Liver (tissue), 9 donors: Measurements from ENCODE around the gene PLA2R1. TPM values are rescaled to one million over a fixed set of nuclear protein-coding genes. Genes with fewer than 3 reads are reported as not detected.

Experiments
- DNase-seq: peaks from one replicate; pipeline ENCODE4 v3.0.0-alpha.2; 2017; ENCODE audit warnings: low spot score
- H3K27ac ChIP-seq, 2 donors: one replicate each; pipeline ENCODE4 v1.7.0; 2013; ENCODE audit warnings: inconsistent platforms in 2 of 2, low read length in 2 of 2, control low read depth in 1 of 2, low read depth in 1 of 2, mild to moderate bottlenecking in 1 of 2
- H3K27me3 ChIP-seq, 4 donors: one replicate each; pipeline versions ENCODE4 v1.6.1 to v1.7.0; 2013; ENCODE audit warnings: low read length in 3 of 4, inconsistent platforms in 1 of 4, mild to moderate bottlenecking in 1 of 4, moderate library complexity in 1 of 4; ENCODE audit not compliant: control insufficient read depth in 4 of 4, insufficient read depth in 4 of 4
- H3K36me3 ChIP-seq, 4 donors: one replicate each; pipeline versions ENCODE4 v1.6.1 to v1.7.0; 2013; ENCODE audit warnings: low read length in 3 of 4, mild to moderate bottlenecking in 3 of 4, low read depth in 1 of 4, moderate library complexity in 1 of 4; ENCODE audit not compliant: control insufficient read depth in 4 of 4, insufficient read depth in 3 of 4
- H3K4me1 ChIP-seq, 4 donors: one replicate each; pipeline versions ENCODE4 v1.6.1 to v1.7.0; 2013; ENCODE audit warnings: low read length in 3 of 4, mild to moderate bottlenecking in 3 of 4, moderate library complexity in 1 of 4; ENCODE audit not compliant: control insufficient read depth in 4 of 4, insufficient read depth in 4 of 4
- H3K4me3 ChIP-seq, 3 donors: one replicate each; pipeline versions ENCODE4 v1.6.1 to v1.7.0; 2013; ENCODE audit warnings: low read length in 3 of 3, control low read depth in 1 of 3, low read depth in 1 of 3, mild to moderate bottlenecking in 1 of 3
- H3K9ac ChIP-seq, 2 donors: one replicate each; pipeline ENCODE4 v1.7.0; 2013; ENCODE audit warnings: low read length in 2 of 2, mild to moderate bottlenecking in 2 of 2, moderate library complexity in 2 of 2, control low read depth in 1 of 2, low read depth in 1 of 2
- H3K9me3 ChIP-seq, 4 donors: one replicate each; pipeline versions ENCODE4 v1.6.1 to v1.7.0; 2013; ENCODE audit warnings: low read length in 3 of 4; ENCODE audit not compliant: control insufficient read depth in 4 of 4
- ATF3 ChIP-seq: IDR thresholded peaks from 2 replicates; pipeline ENCODE4 v1.6.1; 2016; ENCODE audit warnings: antibody characterized with exemption
- CTCF ChIP-seq: fragments of 150-350 bp; IDR thresholded peaks from 2 replicates; pipeline ENCODE4 v1.5.1; 2017; ENCODE audit warnings: improper control_type of control experiment, low read depth, low read length; ENCODE audit not compliant: missing input control
- EGR1 ChIP-seq, 2 donors: IDR thresholded peaks; 2 replicates each; pipeline ENCODE4 v1.6.1; 2016 to 2018; ENCODE audit warnings: antibody characterized with exemption in 2 of 2, low read depth in 2 of 2
- FOXA1 ChIP-seq: IDR thresholded peaks from 2 replicates; pipeline ENCODE4 v1.6.1; 2016; ENCODE audit warnings: antibody characterized with exemption
- FOXA2 ChIP-seq: IDR thresholded peaks from 2 replicates; pipeline ENCODE4 v1.6.1; 2016; ENCODE audit warnings: antibody characterized with exemption
- GABPA ChIP-seq, 2 donors: IDR thresholded peaks in 1 of 2; conservative IDR thresholded peaks in 1 of 2; 2 replicates each; pipeline ENCODE4 v1.6.1; 2016; ENCODE audit warnings: antibody characterized with exemption in 2 of 2, mild to moderate bottlenecking in 1 of 2, moderate library complexity in 1 of 2
- HNF4A ChIP-seq, 2 donors: conservative IDR thresholded peaks; 2 replicates each; pipeline ENCODE4 v1.6.1; 2016; ENCODE audit warnings: antibody characterized with exemption in 2 of 2, mild to moderate bottlenecking in 2 of 2
- HNF4G ChIP-seq: IDR thresholded peaks from 2 replicates; pipeline ENCODE4 v1.6.1; 2016; ENCODE audit warnings: antibody characterized with exemption
- JUND ChIP-seq, 2 donors: IDR thresholded peaks; 2 replicates each; pipeline ENCODE4 v1.6.1; 2016; ENCODE audit warnings: antibody characterized with exemption in 2 of 2
- MAX ChIP-seq: IDR thresholded peaks from 2 replicates; pipeline ENCODE4 v1.6.1; 2016; ENCODE audit warnings: antibody characterized with exemption
- NR2F2 ChIP-seq: IDR thresholded peaks from 2 replicates; pipeline ENCODE4 v1.6.1; 2016; ENCODE audit warnings: antibody characterized with exemption
- RAD21 ChIP-seq, 2 donors: IDR thresholded peaks; 2 replicates each; pipeline ENCODE4 v1.6.1; 2016; ENCODE audit warnings: antibody characterized with exemption in 2 of 2, mild to moderate bottlenecking in 2 of 2
- RXRA ChIP-seq, 2 donors: IDR thresholded peaks; 2 replicates each; pipeline ENCODE4 v1.6.1; 2017 to 2018; ENCODE audit warnings: antibody characterized with exemption in 2 of 2, mild to moderate bottlenecking in 1 of 2
- TAF1 ChIP-seq: conservative IDR thresholded peaks from 2 replicates; pipeline ENCODE4 v1.6.1; 2016; ENCODE audit warnings: antibody characterized with exemption, mild to moderate bottlenecking
- YY1 ChIP-seq: IDR thresholded peaks from 2 replicates; pipeline ENCODE4 v1.6.1; 2016; ENCODE audit warnings: antibody characterized with exemption, mild to moderate bottlenecking
- ZBTB33 ChIP-seq: IDR thresholded peaks from 2 replicates; pipeline ENCODE4 v1.6.1; 2016; ENCODE audit warnings: antibody characterized with exemption
- WGBS: extraction: QIAGEN DNeasy Blood & Tissue Kit; methylation state at CpG from one replicate; pipeline ENCODE4 v1.1.7; 2013; 5-methylcytosine and 5-hydroxymethylcytosine counted together
- polyA plus RNA-seq, 2 donors: library from polyadenylated mRNA; stranded (reverse) in 1 of 2; unstranded in 1 of 2; fragments of 200-250 nt in 1 of 2; fragments of >200 nt in 1 of 2; fragmentation: Nextera tagmentation in 1 of 2; extraction: Ambion mirVana in 1 of 2; gene quantifications; one replicate each; pipeline versions ENCODE4 v1.2.1 to v1.2.3, GENCODE V29; 2013 to 2015
- total RNA-seq, 2 donors: library from RNA; depleted of rRNA; stranded (reverse); fragments of >200 nt; gene quantifications; one replicate each; pipeline ENCODE4 v1.2.3, GENCODE V29; 2014
- donor health status: healthy.
- donor health status: healthy.
- donor health status: healthy.
- donor health status: healthy.
- donor health status: healthy.

Gene PLA2R1
- total and polyA plus RNA-seq, 4 donors = 0.61 to 2.3 (median 0.66) TPM

- Histone ChIP-seq H3K27ac (no peak overlapping the region), H3K9ac (no peak overlapping the region), H3K27me3 (no peaks in the 10 kb centered on the region), H3K4me3 (no peak overlapping the region), H3K9me3 (no peaks in the 10 kb centered on the region), H3K36me3 (no peaks in the 10 kb centered on the region), H3K4me1 (no peaks in the 10 kb centered on the region)
- DNase-seq = no peak
- 79% methylated on average over 3 of the region's 3 CpGs for WGBS
- TF ChIP-seq CTCF (no peak), FOXA1 (no peak), HNF4G (no peak), YY1 (no peak), NR2F2 (no peak), MAX (no peak), ZBTB33 (no peak), RAD21 (IDR thresholded peaks at IDR 0.05) (no peak), HNF4A (conservative IDR thresholded peaks at IDR 0.05) (no peak), ATF3 (no peak), TAF1 (no peak), JUND (IDR thresholded peaks at IDR 0.05) (no peak)
Measured at GRCh38 chr2:159938395-159938794, 124.0 kb downstream of the PLA2R1 start.

- WGBS = 67% methylated on average over 4 of the region's 4 CpGs
- no peak for TF ChIP-seq FOXA2
- no peak for DNase-seq
Measured at GRCh38 chr2:159936471-159936870, 125.9 kb downstream of the PLA2R1 start.

GRCh38 chr2:159933727-159934049 lies 128.7 kb downstream of the PLA2R1 start:
- H3K27ac ChIP-seq = no peak overlapping the region
- H3K4me1 ChIP-seq = no peaks in the 10 kb centered on the region
- no peaks in the 10 kb centered on the region for H3K36me3 ChIP-seq
- WGBS = 60% methylated on average over 2 of the region's 2 CpGs
- no peak overlapping the region for H3K9ac ChIP-seq
- no peaks in the 10 kb centered on the region for H3K9me3 ChIP-seq
- no peaks in the 10 kb centered on the region for H3K27me3 ChIP-seq
- TF ChIP-seq GABPA (IDR thresholded peaks at IDR 0.05 in 1 of 2, conservative IDR thresholded peaks at IDR 0.05 in 1 of 2) (no peak), FOXA2 (no peak), EGR1 (IDR thresholded peaks at IDR 0.05; ENCODE audit: low read depth in 2 of 2) (no peak), NR2F2 (no peak), RAD21 (IDR thresholded peaks at IDR 0.05) (no peak), HNF4A (conservative IDR thresholded peaks at IDR 0.05) (no peak), MAX (no peak), HNF4G (no peak), JUND (IDR thresholded peaks at IDR 0.05) (no peak), ZBTB33 (no peak), RXRA (IDR thresholded peaks at IDR 0.05) (no peak), CTCF (no peak), TAF1 (no peak)
- DNase-seq = no peak
- H3K4me3 ChIP-seq = no peak overlapping the region

More at GRCh38 chr2:159936471-159936870, 125.9 kb downstream of the PLA2R1 start:
- Histone ChIP-seq H3K4me3 (no peak overlapping the region), H3K4me1 (no peaks in the 10 kb centered on the region), H3K27me3 (no peaks in the 10 kb centered on the region), H3K36me3 (no peaks in the 10 kb centered on the region), H3K9me3 (no peaks in the 10 kb centered on the region), H3K27ac (no peak overlapping the region), H3K9ac (no peak overlapping the region)
